AG04450 (cell line): Measurements from ENCODE around the gene TCTN2. TPM values are rescaled to one million over a fixed set of nuclear protein-coding genes. Genes with fewer than 3 reads are reported as not detected.

Experiments used
- CTCF ChIA-PET: fragments of 300-600, 350-600 bp; formaldehyde crosslinking; extraction: SDS; loops from one replicate; lab custom pipeline; 2022; ENCODE audit warnings: antibody characterized with exemption, inconsistent platforms; lab: Charles Lee
- POLR2A ChIA-PET: fragments of 350-600 bp; formaldehyde crosslinking; extraction: SDS; loops from one replicate; lab custom pipeline; 2021; ENCODE audit warnings: antibody characterized with exemption, inconsistent platforms; lab: Yijun Ruan, JAX
- DNase-seq: peaks from one replicate; pipeline ENCODE4 v3.0.0-alpha.2; 2011; ENCODE audit warnings: low read depth, low spot score
- H3K27ac ChIP-seq: one replicate; pipeline ENCODE4 v1.5.1; 2012; ENCODE audit warnings: low read depth, low read length, control low read depth
- H3K27me3 ChIP-seq: one replicate; pipeline ENCODE4 v1.6.0; 2012; ENCODE audit warnings: low read length; ENCODE audit not compliant: control insufficient read depth, insufficient read depth
- H3K4me3 ChIP-seq: 2 replicates; pipeline ENCODE4 v1.5.1; 2011; ENCODE audit warnings: mild to moderate bottlenecking, low read depth, low read length, control low read depth
- H3K9me3 ChIP-seq: 2 replicates; pipeline ENCODE4 v1.5.1; 2012; ENCODE audit warnings: low read length; ENCODE audit not compliant: control insufficient read depth, insufficient read depth
- CTCF ChIP-seq: IDR thresholded peaks from 2 replicates; pipeline ENCODE4 v1.5.1; 2011; ENCODE audit warnings: low read depth, low read length, control low read depth, inconsistent platforms
- polyA plus RNA-seq: library from polyadenylated mRNA; depleted of rRNA; stranded (reverse); fragments of >200 nt; gene quantifications from 2 replicates; pipeline ENCODE4 v1.2.3, GENCODE V29; 2011; rRNA removed

The TCTN2 gene
- polyA plus RNA-seq, 1 experiment: 9.1 TPM

GRCh38 chr12:123750159-123750656, 79.3 kb downstream of the TCTN2 start:
- Histone ChIP-seq H3K27ac (no peak overlapping the region), H3K4me3 (no peak overlapping the region), H3K27me3 (no peaks in the 10 kb centered on the region), H3K9me3 (no peaks in the 10 kb centered on the region)
- TF ChIP-seq CTCF: no peak
- ChIA-PET POLR2A (no interaction called here), CTCF (no interaction called here)
- DNase-seq: no peak

GRCh38 chr12:123752046-123752445, 81.1 kb downstream of the TCTN2 start:
- no peaks in the 10 kb centered on the region for H3K27me3 ChIP-seq
- H3K9me3 ChIP-seq: no peaks in the 10 kb centered on the region
- CTCF ChIA-PET: no interaction called here
- no peak overlapping the region for H3K4me3 ChIP-seq
- no peak overlapping the region for H3K27ac ChIP-seq
- POLR2A ChIA-PET: no interaction called here
- no peak for TF ChIP-seq CTCF
- no peak for DNase-seq

GRCh38 chr12:123754041-123754772, 83.3 kb downstream of the TCTN2 start:
- no peak for DNase-seq
- TF ChIP-seq CTCF: no peak
- Histone ChIP-seq H3K27me3 (no peaks in the 10 kb centered on the region), H3K27ac (no peak overlapping the region), H3K4me3 (no peak overlapping the region), H3K9me3 (no peaks in the 10 kb centered on the region)
- CTCF ChIA-PET: no interaction called here
- POLR2A ChIA-PET: no interaction called here

GRCh38 chr12:123757561-123757960, 86.6 kb downstream of the TCTN2 start:
- ChIA-PET CTCF (no interaction called here), POLR2A (interaction anchor here (0.5 to 0.7 kb wide), 4 partner anchors 50 to 1341 kb away, joined by 3 to 8 read pairs (median 4); no protein-coding TSS in a partner anchor)
- H3K27me3 ChIP-seq: peaks cover 3% of the 10 kb centered on the region
- H3K27ac ChIP-seq: no peak overlapping the region
- no peak overlapping the region for H3K4me3 ChIP-seq
- TF ChIP-seq CTCF: no peak
- H3K9me3 ChIP-seq: no peaks in the 10 kb centered on the region
- DNase-seq: peak; percentile 63

Other genes starting within 250 kb of the TCTN2 start
- 2.9 and 3.3 TPM in 2 replicates for gene RILPL2, start 234.4 kb upstream of the TCTN2 start, polyA plus RNA-seq
- 12.1 and 13.0 TPM in 2 replicates for gene SNRNP35, start 213.0 kb upstream of the TCTN2 start, polyA plus RNA-seq
- gene RILPL1, start 137.4 kb upstream of the TCTN2 start, polyA plus RNA-seq: 18.7 and 19.8 TPM in 2 replicates
- gene TMED2, start 86.6 kb upstream of the TCTN2 start, polyA plus RNA-seq: 241 and 319 TPM in 2 replicates
- 12.6 and 15.4 TPM in 2 replicates for gene DDX55, start 69.0 kb upstream of the TCTN2 start, polyA plus RNA-seq
- gene EIF2B1, start 37.4 kb upstream of the TCTN2 start, polyA plus RNA-seq: 36.6 and 37.8 TPM in 2 replicates
- 35.8 and 55.1 TPM in 2 replicates for gene GTF2H3, start 37.3 kb upstream of the TCTN2 start, polyA plus RNA-seq
- 28.9 and 30.0 TPM in 2 replicates for gene ATP6V0A2, start 41.2 kb downstream of the TCTN2 start, polyA plus RNA-seq
- gene DNAH10, start 91.2 kb downstream of the TCTN2 start, polyA plus RNA-seq: 8.6 and 9.1 TPM in 2 replicates